ENCODE data around the gene HNRNPU.

Gene HNRNPU

GRCh38 chr1:244844155-244845121, 19.9 kb downstream of the HNRNPU start:
- Histone ChIP-seq H3K36me3 (replicated peaks; ENCODE audit: insufficient read depth, low read length) (peaks cover 53% of the 10 kb centered on the region), H3K9ac (ENCODE audit: low read length) (no peak overlapping the region), H4K20me1 (ENCODE audit: insufficient read depth, low read length) (peaks cover 23% of the 10 kb centered on the region; the same call in 1 of the 2 replicates), H3K4me2 (ENCODE audit: low read depth, low read length) (no peak overlapping the region), H3K9me2 (replicated peaks; ENCODE audit: insufficient read depth, low read length) (no peaks in the 10 kb centered on the region), H2AFZ (ENCODE audit: low read length) (no peak overlapping the region), H3K9me3 (replicated peaks; ENCODE audit: insufficient read depth, low read length) (no peaks in the 10 kb centered on the region), H3K27me3 (replicated peaks; ENCODE audit: insufficient read depth, low read length) (no peaks in the 10 kb centered on the region), H3K79me2 (ENCODE audit: low read length) (peaks cover 98% of the 10 kb centered on the region), H3K27ac (ENCODE audit: low read length) (no peak overlapping the region), H3K4me3 (ENCODE audit: low read length) (no peak overlapping the region), H3F3A (ENCODE audit: insufficient read depth, low read length) (peaks cover 93% of the 10 kb centered on the region), H3K4me1 (ENCODE audit: low read length) (peaks cover 24% of the 10 kb centered on the region)
- no peak for DNase-seq
- TF ChIP-seq CTCF (IDR thresholded peaks at IDR 0.05; ENCODE audit: low read length) (no peak), EZH2phosphoT487 (IDR thresholded peaks at IDR 0.05; ENCODE audit: low read length) (no peak)

- no peaks in the 10 kb centered on the region for H3K9me3 ChIP-seq (replicated peaks; ENCODE audit: insufficient read depth, low read length)
- no peak overlapping the region for H3K27ac ChIP-seq (ENCODE audit: low read length)
- no peak overlapping the region for H3K4me2 ChIP-seq (ENCODE audit: low read depth, low read length)
- H3K79me2 ChIP-seq (ENCODE audit: low read length) = peaks cover 98% of the 10 kb centered on the region
- peaks cover 26% of the 10 kb centered on the region for H3K4me1 ChIP-seq (ENCODE audit: low read length)
- no peaks in the 10 kb centered on the region for H3K9me2 ChIP-seq (replicated peaks; ENCODE audit: insufficient read depth, low read length)
- H4K20me1 ChIP-seq (ENCODE audit: insufficient read depth, low read length) = peaks cover 28% of the 10 kb centered on the region
- H2AFZ ChIP-seq (ENCODE audit: low read length) = no peak overlapping the region
- TF ChIP-seq CTCF (IDR thresholded peaks at IDR 0.05; ENCODE audit: low read length) (no peak), EZH2 (optimal IDR thresholded peaks at IDR 0.05; ENCODE audit: low read depth, low read length) (no peak), EZH2phosphoT487 (IDR thresholded peaks at IDR 0.05; ENCODE audit: low read length) (no peak)
- H3K4me3 ChIP-seq (ENCODE audit: low read length) = no peak overlapping the region
- H3K36me3 ChIP-seq (replicated peaks; ENCODE audit: insufficient read depth, low read length) = peaks cover 53% of the 10 kb centered on the region
- DNase-seq = no peak
- peaks cover 91% of the 10 kb centered on the region for H3F3A ChIP-seq (ENCODE audit: insufficient read depth, low read length)
- no peaks in the 10 kb centered on the region for H3K27me3 ChIP-seq (replicated peaks; ENCODE audit: insufficient read depth, low read length)
- no peak overlapping the region for H3K9ac ChIP-seq (ENCODE audit: low read length)
These were observed 21.0 kb downstream of the HNRNPU start for GRCh38 chr1:244843148-244843978.

- Histone ChIP-seq H3K27ac (ENCODE audit: low read length) (no peak overlapping the region), H3K4me1 (ENCODE audit: low read length) (peaks cover 40% of the 10 kb centered on the region), H3K9me2 (replicated peaks; ENCODE audit: insufficient read depth, low read length) (no peaks in the 10 kb centered on the region), H3K36me3 (replicated peaks; ENCODE audit: insufficient read depth, low read length) (peaks cover 38% of the 10 kb centered on the region), H3K4me2 (ENCODE audit: low read depth, low read length) (no peak overlapping the region), H3K4me3 (ENCODE audit: low read length) (no peak overlapping the region), H3K27me3 (replicated peaks; ENCODE audit: insufficient read depth, low read length) (no peaks in the 10 kb centered on the region), H2AFZ (ENCODE audit: low read length) (no peak overlapping the region), H4K20me1 (ENCODE audit: insufficient read depth, low read length) (peaks cover 23% of the 10 kb centered on the region), H3K9me3 (replicated peaks; ENCODE audit: insufficient read depth, low read length) (no peaks in the 10 kb centered on the region), H3K9ac (ENCODE audit: low read length) (no peak overlapping the region), H3K79me2 (ENCODE audit: low read length) (peaks cover 98% of the 10 kb centered on the region), H3F3A (ENCODE audit: insufficient read depth, low read length) (peaks cover 90% of the 10 kb centered on the region)
- TF ChIP-seq CTCF (IDR thresholded peaks at IDR 0.05; ENCODE audit: low read length) = no peak
- TF ChIP-seq EZH2phosphoT487 (IDR thresholded peaks at IDR 0.05; ENCODE audit: low read length) = no peak
- no peak for TF ChIP-seq EZH2 (optimal IDR thresholded peaks at IDR 0.05; ENCODE audit: low read depth, low read length)
- DNase-seq = no peak
These were observed 22.9 kb downstream of the HNRNPU start for GRCh38 chr1:244841273-244841927.

All from MM.1S (cell line).